Activated CD4-positive, alpha-beta T cell treated with anti-CD3 and anti-CD28 coated beads for 1 hour (primary cell): Measurements from ENCODE around the gene TOX3.

ENCODE experiments used
- DNase-seq: peaks from one replicate; pipeline ENCODE4 v3.0.0-alpha.2; 2020

The TOX3 gene

GRCh38 chr16:52547004-52547833 lies at the start of gene TOX3:
TSS of gene TOX3 (minus strand) at chr16:52547143. CDS start at chr16:52546723, 420 bp downstream.
- DNase-seq: no peak

DNA sequence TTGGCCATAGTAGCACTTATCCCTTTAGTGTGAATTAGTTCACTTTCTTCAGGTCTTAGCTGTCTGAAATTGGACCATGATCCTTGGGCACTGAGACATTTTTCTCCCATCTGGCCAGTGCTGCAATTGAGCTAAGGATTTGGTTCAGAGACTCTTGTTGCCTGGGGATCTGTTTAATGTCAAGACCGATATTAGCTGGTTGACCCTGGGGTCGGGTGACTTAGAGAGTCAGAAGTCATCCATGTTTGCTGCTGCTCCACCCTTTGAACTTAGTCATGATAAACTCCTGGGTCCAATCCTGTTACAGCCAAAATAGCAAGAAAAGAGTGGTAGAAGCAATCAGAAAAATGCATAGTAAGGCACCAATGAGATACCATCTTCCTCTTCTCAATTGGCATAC lies 45.8 kb upstream of the TOX3 start:
- DNase-seq: no peak

DNA sequence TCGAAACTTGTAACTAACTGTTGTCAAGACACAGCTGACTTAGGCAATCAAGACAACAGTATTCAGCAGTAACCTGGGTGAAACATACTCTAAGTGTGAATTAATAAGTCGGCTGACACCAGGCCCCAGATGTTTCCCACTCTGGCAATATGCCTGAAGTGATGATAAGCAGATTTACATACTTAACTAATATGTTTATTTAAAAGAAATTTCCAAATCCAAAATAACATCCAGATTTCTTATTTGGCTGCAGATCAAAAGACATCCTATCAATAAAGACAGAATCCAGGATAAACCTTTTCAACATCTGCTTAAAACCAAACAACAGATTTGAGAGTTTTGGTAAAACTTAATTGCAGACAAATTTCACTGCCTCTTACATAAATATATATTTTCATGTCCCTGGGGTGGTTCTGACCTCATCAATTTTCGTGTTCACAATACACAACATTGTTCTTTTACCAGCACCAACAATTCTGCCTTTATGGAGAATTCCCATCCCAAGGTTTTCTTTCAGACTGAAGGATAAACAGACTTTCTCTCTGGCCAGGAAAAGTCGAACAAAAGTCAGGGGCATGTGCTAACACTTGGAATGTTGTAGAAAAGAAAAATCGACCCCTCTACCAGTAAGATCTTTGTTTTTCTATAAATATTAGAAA lies 45.1 kb upstream of the TOX3 start:
- DNase-seq: no peak

- DNase-seq: no peak
Observed at GRCh38 chr16:52591471-52591870, 44.5 kb upstream of the TOX3 start.

DNA sequence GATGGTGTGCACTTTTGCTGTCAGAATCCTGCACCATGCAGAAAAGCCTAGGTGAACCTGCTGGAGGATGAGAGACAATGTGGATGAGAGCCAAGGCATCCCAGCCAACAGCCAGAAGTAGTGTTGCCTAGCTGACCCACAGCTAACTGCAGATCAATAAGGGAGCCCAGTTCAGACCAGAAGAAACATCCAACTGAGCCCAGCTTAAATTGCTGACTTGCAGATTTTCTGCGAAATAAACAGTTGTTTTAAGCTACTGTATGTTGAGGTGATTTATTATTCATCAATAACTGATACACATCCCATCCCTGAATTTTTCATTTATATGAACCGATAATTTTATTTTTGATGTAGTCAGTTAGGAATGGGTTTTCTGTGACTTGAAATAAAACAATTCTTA lies 39.2 kb upstream of the TOX3 start:
- no peak for DNase-seq

GRCh38 chr16:52584354-52585320 lies 37.7 kb upstream of the TOX3 start:
- no peak for DNase-seq

GRCh38 chr16:52581530-52581929 lies 34.6 kb upstream of the TOX3 start:
- no peak for DNase-seq

DNA sequence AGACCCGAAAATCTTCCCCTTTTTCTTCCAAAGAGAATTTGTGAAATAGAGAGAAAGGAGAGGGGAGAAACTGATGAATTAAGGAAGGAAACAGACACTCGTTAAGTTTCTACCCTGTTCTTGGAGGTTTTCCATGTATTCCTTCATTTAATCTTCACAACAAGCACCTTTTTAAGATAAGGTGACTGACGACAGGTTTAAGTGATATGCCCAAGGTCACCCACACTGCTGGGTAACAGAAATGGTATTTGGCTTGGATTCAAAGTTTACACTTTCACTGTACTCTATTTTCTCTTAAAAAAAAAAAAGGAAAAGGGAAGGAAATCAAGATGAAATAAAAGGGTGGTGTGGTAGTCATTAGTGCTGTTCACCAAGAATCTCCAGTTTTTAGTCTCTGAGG lies 33.5 kb upstream of the TOX3 start:
- DNase-seq: no peak

- no peak for DNase-seq
Observed at GRCh38 chr16:52578829-52579498, 32.0 kb upstream of the TOX3 start.

DNA sequence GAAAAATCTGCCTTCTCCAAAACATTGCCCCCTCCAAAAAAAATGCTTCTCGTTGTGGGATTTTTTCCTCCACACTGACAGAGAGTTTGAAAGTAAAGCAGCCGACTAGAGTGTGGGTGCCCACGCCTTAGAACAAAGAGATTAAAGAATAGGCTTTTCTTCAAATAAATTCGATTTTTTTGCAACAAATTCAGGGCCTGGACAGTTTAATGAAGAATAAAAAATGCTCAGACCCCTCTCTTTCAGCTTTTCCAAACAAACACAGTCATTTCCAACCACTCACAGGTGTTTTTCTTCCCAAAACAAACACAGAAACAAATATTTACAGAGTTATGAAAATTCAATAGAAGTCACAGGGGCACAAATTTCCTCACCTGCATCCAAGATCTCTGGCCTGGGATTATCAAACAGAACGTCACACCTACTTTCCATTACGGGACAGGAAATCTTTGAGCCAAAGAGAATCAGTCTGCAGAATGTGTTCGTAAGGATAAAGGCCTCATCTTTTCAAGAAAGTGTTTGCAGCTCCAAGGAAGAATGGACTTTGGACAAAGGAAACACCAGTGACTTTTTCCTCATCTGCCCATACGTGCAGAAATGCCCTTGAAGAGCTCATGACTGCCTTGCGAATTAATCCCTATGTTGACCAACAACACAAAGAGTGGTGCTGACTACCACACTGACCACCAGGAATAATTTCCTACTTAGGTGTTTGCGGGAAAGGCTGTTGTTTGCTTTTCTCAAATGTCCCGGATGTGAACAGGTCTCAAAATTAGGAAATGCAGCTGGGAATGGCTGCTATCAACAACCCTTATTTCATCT lies 31.3 kb upstream of the TOX3 start:
- no peak for DNase-seq

GRCh38 chr16:52577130-52577706 lies 30.3 kb upstream of the TOX3 start:
- no peak for DNase-seq

DNA sequence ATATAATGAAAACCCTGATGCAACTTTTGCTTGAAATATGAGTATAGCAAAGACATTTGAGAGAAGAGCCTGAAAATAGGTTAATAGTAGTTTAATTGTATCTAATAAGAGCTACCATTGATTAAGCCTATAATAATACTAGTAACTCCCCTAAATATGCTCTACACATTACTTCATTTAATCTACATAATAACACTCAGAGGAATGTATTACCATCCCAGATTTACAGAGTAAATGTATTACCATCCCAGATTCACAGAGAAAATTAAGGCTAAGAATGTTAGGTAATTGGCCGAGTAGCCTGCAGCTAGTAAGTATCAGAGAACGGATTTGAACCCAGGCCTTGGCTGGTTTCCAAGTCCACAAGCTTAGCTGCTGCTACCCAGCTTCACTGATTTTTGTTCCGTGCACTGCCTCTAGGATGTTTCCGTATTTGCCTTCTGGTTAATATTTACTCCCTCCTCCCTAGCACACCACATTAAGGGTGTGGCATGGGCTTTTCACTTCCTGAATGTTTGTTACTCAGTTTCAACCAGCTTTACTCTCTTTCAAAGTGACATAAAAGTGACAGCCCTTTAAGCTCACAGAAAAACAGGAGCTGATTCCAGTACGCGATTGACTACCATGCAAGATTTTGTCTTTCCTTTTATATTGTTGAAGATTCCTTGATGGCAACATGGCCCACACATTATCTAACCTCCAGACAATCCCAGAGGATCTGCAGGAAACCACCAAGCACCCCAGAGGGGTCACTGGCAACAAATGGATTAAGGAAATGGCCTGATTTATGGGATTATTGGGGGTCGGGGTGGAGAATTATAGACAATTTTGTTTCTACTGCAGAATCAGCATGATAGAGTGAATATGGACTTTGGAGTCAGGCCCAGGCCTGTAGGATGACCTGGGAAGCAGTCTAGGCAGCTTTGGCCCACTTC lies 26.7 kb upstream of the TOX3 start:
- no peak for DNase-seq

DNA sequence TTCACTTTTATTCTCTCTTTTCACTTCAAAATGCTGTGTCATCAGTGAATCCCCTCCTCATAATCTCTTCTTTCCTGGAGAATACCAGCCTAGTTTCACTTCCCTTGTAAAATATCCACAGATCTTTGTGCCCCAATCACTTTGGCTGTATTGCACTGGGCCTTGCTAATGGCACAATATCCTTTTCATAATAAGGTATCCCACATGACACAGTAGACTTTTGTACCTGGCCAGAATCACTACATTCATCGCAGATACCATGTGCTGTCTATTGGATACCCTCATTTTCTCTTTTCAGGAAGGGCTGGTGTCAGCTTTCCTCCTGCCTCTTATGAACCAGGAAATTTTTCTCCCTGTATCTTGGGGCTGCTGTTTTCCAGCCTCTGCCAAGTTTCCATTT lies 25.7 kb upstream of the TOX3 start:
- DNase-seq: no peak

DNA sequence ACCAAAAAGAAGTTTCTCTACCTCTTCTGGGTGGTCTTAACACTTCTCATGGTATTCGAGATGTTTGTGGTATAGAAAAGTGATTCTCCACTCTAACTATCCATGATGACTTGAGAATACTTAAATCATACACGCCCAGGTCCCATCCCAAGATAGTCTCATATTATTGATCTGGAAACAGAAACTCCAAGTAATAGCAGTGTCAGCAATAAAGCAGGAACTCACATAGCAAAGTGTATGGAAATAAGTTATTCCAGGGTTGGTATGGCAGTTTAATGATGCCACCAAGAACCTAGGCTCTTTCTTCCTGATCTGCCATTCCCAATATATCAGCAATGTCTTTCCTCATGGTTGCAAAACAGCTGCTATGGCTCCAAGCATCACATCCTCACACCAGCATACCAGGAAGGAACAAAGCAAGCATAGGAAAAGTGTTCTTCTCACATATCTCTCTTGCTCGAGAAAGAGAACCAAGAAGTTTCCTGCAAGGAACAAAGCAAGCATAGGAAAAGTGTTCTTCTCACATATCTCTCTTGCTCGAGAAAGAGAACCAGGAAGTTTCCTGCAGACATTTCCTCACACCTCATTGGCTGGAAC lies 23.6 kb upstream of the TOX3 start:
- DNase-seq: no peak

- DNase-seq: no peak
Observed at GRCh38 chr16:52569701-52570100, 22.8 kb upstream of the TOX3 start.

DNA sequence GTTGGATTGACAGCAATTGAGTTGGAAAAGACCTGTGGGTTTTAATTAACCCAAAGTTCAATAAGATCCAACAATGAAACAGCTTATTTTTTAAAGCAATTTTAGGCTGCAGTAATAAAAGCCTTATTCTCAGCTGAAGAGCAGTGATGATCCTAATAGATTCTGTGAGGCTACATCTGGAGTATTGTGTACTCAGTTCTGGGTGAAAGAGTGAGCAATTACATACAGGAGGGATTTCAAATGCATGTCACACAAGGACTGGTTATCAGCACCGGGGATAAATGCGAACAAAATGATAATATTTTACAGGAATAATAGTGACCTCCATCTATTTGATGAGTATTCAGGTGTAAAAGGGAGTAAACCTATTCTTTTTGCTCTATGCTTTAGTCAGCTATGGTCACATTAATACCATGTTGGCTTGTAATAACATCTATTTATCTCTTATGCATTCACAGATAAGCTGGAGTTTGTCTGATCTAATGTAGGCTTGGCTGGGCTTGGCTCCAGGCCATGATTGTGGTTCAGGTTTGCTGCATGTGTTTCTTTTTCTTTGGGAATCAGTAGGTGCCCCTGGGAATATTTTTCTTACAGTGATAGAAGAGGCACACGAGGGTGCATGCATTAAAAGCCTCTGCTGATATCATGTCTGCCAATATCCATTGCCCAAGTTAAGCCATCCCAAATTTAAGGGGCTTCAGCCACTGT lies 22.2 kb upstream of the TOX3 start:
- DNase-seq: no peak

DNA sequence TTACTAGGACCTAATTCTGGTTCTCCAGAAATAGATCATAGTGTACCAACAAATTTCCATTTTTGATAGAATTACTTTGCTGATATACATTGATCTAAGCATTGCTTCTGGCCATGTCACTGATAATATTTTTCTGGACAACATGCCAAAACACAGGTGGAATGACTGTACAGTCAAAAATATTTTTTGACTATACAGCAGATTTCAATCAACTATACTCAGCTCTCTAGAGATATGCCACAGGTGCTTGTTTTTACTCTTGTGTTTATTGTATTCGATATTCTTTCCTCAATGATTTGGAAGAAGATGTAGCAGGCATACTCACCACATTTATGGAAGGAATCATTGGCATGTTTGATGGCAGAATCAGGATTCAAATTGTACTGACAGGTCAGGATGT lies 21.6 kb upstream of the TOX3 start:
- no peak for DNase-seq

DNA sequence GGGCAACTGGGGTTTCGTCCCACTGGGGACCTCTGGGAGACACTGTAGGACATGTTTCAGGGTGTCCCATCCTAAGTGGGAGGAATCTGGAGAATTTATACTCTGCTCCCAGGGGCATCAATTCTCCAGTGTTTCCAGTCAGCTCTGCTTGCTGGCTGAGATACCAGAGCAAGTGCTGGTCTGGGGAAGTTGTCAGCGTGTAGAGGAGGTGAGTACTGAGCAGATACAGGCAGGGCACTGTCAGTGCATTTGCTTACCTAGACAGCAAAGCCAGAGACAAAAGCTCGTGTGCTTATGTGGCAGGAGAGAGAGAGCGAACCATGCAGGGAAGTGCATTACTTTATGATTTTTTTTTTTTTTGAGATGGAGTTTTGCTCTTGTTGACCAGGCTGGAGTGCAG lies 20.2 kb upstream of the TOX3 start:
- DNase-seq: no peak
